ENCODE data around the gene SLC6A16.

DNA sequence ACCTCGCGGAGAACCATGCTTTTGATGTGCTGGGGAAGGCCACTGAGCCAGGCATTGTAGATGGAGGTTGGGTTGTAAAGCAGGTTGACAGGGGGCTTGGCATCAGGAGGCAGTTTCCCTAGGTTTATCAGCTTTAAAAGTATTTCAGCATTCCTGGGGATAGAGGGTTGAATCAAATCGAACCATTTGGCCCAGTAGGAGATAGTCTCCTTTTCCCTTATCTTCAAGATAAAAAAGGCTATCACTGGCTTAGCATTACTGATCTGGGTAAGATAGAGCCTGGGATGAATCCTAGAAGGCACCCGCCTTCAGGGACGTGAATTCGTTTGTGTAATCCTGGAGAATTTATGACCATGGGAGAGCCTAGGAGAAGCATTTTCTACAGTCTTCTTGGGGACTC lies 30.6 kb downstream of the SLC6A16 start:
- TF ChIP-seq, protein P1, sequence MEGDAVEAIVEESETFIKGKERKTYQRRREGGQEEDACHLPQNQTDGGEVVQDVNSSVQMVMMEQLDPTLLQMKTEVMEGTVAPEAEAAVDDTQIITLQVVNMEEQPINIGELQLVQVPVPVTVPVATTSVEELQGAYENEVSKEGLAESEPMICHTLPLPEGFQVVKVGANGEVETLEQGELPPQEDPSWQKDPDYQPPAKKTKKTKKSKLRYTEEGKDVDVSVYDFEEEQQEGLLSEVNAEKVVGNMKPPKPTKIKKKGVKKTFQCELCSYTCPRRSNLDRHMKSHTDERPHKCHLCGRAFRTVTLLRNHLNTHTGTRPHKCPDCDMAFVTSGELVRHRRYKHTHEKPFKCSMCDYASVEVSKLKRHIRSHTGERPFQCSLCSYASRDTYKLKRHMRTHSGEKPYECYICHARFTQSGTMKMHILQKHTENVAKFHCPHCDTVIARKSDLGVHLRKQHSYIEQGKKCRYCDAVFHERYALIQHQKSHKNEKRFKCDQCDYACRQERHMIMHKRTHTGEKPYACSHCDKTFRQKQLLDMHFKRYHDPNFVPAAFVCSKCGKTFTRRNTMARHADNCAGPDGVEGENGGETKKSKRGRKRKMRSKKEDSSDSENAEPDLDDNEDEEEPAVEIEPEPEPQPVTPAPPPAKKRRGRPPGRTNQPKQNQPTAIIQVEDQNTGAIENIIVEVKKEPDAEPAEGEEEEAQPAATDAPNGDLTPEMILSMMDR (IDR thresholded peaks at IDR 0.05), result no peak
- TF ChIP-seq EP300 (IDR thresholded peaks at IDR 0.05), result no peak

All from sigmoid colon (tissue), 4 donors.